ENCODE measurements around the gene NME2.
"Not testable (repeated sequence)": the region's sequence is repeated elsewhere in the genome, so short reads cannot be mapped to it uniquely, and the experiment has no call there.

Gene NME2

DNA sequence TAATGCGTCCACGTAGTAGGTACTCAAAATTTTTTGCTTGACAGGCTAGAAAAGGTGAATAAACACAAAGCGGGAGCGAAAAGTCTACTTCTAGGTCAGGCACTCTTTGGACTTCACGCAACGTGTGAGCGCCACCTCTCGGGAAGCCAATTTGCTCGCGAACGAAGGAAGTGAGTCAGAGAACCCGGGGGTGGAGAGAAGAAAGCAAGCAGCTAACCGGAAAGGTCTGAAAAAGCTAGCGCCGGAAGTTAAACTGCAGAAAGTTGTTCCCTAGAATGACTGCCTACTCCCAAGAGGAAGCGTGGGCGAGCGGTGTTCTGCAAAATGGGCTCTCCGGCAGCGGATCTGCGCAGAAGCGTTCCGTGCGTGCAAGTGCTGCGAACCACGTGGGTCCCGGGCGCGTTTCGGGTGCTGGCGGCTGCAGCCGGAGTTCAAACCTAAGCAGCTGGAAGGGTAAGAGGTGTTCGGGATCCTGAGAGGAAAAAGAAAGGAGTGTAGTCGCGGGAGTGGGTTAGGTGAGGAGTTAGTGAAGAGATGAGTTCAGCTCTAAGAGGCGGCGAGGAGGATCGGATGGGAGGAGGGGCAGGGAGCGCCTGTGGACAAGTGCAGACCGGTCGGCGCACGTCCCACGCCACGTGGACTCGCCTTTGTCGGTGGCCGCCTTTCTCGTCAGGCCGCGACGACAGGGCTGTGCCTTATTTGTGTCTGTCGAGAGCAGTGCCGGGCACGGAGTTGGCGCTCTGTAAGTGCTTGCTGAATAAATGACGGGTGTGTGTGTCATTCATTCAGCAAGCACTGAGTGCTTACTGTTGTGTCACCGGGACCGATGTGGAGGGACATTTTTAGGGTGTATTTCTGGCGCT, 12.8 kb upstream of the NME2 start, which contains the start of gene NME1:
NME1 (plus strand) TSS at position 350 of the 863 bp plus-strand sequence. CDS start 2,096 bp downstream, outside the sequence.
- peak; percentile 99 for DNase-seq

DNA sequence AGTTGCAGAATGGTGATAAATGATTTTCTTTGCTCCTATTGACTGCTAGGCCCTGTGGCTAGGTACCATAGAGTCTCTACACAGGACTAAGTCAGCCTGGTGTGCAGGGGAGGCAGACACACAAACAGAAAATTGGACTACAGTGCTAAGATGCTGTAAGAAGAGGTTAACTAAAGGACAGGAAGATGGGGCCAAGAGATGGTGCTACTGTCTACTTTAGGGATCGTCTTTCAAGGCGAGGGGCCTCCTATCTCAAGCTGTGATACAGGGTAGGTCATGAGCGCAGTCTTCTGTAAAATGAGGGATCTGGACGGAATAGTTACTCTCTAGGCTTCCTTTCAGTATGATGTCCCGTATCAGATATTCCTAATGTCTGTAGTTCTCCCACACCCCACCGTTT, 12.0 kb upstream of the NME2 start:
- no peak for DNase-seq

DNA sequence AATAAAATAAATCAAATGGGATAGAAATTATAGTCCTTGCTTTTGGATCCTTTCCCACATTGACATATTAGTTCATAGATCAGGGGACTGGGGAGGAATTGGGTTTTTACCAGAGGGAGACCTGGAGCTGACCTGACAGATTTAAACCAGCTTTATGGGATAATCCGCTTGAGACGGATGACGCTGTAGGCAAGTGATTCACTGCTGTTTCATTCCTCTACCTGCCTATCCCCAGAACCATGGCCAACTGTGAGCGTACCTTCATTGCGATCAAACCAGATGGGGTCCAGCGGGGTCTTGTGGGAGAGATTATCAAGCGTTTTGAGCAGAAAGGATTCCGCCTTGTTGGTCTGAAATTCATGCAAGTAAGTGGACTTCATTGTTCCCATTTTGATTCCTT, 10.8 kb upstream of the NME2 start:
- DNase-seq: no peak

DNA sequence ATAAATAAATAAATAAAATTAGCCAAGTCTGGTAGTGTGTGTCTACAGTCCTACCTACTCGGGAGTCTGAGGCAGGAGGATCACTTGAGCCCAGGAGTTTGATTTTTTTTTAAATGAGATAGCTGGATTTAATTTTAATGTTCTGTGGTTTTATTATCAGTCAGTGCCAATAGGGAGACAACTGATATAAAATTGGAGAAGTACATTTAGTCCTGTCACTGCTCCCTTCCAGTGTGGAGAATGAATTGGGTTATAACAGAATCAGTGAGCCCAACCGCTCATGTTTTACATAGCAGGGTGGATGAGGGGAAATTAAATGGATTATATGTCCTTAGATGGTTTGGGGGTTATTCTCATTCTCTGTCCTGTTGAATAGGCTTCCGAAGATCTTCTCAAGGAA, 6.6 kb upstream of the NME2 start:
- DNase-seq: no peak

DNA sequence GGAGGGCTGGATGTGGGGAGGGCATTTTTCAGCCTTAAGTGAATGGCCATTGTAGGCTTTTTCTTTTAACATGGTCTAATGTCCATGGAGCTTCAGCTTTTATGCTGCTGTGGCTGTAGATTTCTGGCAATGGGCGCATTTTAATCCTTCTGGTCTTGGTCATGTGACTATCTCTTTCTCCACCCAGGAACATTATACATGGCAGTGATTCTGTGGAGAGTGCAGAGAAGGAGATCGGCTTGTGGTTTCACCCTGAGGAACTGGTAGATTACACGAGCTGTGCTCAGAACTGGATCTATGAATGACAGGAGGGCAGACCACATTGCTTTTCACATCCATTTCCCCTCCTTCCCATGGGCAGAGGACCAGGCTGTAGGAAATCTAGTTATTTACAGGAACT, 4.7 kb upstream of the NME2 start:
- no peak for DNase-seq

DNA sequence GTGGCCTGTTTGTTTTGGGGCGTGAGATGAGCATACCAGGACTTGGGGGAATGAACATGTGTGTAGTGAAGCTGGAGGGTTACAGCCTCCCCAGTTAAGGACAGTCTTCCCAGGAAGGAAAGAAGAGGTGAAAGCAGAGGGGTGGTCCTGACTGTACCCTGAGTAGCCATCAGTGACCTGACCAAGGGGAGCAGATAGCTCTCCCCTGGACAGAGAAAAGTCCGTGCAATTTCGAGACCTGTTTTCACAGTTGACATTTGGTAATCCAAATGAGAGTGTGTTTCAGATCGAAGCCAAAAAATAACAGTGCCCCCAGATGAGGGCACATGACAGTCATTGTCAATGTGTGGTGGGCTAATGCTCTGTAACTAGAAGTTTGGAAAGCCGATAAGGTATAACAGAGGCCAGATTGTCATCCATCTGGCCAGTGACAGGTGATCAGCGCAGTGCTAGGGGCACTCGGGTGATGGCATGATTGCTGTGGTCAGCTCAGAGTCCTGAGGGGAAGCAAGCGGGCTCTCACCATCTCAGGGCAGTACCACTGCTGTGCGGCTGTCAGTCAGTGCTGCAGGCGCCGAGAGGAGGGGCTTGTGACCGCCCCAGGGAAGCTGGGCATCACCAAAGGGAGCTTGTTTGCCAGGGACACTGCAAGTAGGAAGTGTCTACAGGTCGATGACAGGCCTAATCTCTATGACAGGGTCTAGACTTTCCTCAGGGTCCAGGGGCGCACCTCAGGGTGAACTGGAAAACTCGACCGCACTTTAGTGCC, 1.1 kb upstream of the NME2 start:
- no peak for DNase-seq

DNA sequence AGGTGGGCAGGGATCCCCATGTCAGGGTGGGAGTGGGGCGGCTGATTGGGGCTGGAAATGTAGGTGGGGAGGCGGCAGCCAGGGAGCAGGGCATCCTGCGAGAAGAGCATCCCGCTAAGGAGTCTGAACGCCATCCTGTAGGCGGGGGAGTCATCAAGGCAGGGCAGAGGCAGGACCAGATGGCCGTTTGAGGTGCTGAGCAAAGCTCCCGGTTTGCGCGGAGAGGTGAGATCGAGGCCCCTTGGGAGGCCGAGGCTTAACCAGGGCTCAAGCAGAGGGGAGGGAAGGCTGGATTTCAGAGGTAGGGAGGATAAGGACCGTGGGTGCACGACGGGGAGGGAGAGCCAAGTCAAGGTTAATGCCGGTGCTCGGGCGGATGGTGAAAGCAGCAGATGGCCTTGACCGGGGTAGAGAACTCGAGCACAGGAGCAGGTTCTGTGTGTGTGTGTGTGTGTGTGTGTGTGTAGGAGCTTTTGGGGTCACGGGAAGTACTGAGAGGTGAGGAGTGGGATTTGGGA, 472 bp upstream of the NME2 start:
- DNase-seq: peak; percentile 18

DNA sequence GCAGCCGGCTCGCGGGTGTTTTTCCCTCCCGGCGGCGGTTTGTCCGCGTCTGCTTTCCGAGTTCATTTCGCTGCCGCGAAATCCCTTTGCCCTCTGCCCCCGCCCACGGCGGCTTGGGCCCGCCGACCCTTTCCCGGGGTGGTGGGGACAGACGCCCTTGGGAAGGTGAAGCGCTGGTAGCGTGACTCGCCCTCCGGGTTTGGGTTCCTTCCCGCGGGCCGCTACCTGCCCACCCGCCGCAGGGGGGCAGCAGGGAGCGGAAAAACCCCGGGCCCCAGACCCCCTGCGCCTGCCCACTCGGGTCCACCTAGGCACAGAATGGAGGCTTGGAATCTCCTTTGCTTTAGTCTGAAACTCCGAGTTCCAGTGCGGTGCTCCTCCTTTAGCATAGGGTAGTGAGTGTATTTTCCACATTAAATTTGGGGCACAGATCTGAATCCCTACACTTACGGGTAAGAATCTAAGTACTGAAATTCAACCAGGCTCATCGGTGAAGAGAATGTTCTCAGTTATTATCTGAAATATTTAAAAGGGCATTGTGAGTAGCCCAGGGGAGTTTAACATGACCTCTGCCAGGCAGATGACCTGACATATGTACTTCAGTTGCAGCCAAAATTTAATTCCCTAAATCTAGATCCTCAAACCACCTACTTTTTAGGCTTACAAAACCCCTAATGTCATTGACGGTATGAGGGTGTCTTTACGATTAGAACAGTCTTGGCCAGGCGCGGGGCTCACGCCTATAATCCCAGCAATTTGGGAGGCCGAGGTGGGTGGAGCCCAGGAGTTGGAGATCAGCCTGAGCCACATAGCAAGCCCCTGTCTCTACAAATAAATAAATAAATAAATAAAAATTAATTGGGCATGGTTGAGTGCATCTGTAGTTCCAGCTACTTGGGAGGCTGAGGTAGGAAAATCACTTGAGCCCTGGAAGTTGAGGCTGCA, 1.0 kb downstream of the NME2 start:
- DNase-seq: peak; percentile 54

DNA sequence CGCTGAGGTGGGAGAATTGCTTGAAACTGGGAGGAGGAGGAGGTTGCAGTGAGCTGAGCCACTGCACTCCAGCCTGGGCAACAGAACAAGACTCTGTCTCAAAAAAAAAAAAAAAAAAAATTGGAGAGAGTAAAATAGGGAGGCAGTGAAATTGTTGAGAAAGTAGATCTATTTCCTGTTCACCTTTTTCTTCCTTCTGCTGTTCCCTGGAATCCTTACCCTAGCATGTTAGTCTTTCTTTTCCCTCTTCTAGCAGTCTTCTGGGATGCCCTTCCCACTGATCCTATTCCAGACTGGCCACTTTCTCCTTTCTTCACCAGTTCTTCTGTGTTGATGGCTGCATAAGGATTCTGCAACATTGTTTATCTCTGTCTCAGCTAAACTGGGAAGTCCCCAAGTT, 3.1 kb downstream of the NME2 start:
- DNase-seq: no peak

DNA sequence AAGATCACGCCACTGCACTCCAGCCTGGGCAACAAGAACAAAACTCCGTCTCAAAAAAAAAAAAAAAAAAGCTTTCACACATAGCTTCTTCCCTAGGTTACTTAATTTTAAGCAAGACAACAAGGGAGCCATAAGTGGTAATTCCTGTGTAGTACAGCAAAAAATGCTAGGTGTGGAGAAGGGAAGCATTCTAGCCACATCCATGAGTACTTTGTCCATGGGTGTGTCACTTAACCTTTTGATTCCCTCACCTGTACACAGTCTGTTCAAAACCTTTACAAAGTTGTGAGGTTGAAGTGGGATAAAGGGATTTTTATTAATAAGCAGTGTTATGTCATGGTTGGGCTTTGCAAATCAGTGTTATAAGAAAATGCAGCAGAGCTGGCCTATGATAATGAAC, 4.5 kb downstream of the NME2 start:
- no peak for DNase-seq

DNA sequence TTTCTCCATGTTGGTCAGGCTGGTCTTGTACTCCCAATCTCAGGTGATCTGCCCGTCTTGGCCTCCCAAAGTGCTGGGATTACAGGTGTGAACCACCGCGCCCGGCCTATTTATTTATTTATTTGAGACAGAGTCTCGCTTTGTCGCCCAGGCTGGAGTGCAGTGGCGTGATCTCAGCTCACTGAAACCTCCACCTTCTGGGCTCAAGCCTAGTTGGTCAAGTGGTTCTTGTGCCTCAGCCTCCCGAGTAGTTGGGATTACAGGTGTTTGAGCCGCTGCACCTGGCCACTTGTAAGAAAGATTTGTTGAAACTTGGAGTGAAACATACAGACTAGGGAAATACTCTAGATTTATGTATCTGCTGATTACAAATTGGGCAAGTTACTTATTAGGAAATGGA, 5.8 kb downstream of the NME2 start:
- not testable (repeated sequence) for DNase-seq

DNA sequence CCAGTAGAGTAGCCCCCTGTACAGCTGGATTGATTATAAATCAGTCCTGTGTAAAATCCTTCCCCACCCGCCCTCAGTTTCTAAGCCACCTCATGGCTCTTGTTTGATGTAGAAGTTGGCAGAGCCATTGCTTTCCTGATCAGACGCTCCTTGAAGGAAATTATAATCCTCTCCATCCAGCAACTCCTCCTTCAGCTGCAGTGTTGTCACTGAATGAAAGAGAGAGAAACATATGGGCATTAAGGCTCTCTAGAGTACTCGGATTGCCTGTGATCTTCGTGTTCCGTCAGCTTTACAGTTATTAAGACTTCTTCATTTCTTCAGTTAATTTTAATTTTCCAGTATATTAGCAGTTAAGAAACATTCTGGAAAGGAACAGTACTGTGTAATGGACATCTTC, 14.3 kb downstream of the NME2 start:
- DNase-seq: no peak

DNA sequence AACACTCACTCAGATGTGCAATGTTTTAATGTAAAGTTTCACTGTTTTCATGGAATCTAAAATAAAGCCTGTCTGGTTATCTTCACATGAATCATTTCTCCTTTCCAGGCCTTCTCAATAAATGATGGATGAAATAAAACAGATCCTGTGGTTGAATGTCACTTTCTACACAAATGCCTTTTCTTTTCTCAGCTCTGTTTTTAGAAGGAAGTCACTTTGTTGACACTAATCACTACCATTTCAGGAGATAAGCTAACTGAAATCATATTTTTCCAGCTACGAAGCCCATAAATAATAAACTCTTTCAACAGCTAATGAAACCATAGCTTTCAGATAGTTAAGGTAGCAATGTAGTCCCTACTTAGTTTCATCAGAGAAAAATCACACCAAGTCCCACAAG, 17.9 kb downstream of the NME2 start:
- no peak for DNase-seq

DNA sequence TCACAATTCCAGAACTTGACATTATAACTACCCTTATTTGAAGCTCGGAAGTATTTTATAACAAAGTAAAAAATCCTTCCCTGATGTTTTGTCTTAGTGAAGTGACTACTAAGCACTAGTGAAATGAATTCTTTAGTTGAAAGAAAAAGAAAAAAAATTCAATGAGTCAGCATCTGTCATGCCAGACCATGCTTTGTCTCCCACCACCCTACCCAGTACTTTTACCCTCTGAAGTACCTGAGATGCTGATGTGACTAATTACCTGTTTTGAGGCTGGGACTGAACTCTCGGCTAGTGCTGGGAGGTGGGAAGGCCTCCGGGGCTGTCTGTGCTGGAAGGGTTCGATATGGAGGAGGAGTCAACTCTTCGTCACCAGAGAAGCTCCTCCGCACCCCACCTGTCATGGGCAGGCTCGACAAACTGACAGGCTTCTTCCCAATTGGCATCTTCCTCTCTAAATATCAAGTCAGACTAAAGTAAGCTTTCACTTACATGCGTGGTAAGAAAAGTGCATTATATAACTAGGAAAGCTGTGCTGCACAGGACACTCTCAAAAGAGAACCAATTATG, 19.6 kb downstream of the NME2 start:
- no peak for DNase-seq

DNA sequence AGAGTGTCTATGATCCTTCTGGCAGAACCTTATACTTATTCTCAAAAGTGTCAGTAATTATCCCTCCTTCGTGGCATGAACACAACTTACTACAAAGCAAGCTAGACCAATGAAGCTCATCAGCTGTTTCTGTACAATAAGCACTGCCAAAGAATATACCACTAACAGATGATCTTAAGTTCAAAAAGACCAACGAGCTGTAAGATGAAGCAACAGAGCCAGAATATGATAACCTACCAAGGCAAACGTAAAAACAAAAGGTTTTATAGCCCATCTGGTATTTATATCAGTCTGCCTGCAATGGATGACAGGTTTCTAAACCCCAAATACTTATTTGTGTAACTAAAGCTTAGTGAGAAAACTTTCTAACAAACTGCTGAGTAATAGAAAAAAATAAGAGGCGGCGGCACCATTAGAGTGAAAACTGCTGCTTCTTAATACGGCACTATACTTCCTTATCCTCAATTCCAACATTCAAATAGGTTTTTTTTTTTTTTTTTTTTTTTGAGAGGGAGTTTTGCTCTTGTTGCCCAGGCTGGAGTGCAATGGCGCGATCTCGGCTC, 22.1 kb downstream of the NME2 start:
- no peak for DNase-seq

DNA sequence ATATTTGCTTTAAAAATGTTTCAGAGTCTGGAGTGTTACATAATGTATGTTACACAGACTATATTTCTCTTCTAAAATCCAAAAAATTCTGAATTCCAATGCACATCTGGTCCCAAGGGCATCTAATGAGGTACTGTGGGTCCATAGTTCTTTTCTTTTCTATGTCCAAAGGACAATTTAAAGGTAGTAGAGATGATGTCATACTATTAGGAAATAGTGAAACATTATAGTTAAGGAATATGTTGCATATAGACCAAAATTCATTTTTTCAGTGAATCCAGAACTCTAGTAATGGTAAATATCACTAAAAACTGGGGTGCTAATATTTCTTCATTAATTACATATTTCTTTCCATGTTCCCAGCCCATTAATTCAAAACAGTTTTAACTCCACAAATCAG, 23.0 kb downstream of the NME2 start:
- DNase-seq: no peak

DNA sequence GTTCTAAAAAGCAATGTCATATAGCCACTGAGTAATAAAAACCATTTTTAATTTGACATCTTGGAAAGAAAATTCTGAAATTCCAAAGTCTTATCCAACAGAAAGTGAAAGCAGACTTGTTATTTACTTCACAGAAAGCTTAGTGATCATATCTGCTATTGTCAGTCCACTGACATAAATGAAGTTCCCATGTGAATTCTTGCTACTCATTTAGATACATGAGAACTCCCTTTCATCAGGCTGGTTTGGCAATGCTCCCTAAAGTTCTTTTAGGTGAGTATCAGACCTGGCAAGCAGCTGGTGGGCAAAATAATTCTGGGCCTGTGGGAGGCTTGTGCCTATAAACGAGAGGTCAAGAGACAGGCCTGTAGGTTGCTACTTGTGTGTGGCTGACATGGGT, 23.4 kb downstream of the NME2 start:
- no peak for DNase-seq

DNA sequence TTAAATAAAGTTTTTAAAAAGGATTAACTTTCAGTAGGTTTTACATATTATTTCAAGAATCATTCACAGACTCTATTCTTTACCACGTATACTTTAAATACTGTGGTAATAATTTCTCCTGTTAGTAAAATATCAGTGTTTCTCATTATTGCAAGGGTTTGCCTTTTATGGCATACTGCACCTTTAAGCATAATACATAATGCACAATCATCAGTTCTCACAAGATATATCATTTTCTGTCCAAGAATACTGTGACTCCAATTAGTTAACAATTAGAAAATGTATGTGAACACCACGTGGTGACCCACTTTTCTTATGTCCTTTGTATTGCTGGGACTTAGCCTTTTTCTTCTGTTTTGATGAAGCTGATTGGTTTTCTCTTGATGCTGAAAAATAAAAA, 25.7 kb downstream of the NME2 start:
- no peak for DNase-seq

DNA sequence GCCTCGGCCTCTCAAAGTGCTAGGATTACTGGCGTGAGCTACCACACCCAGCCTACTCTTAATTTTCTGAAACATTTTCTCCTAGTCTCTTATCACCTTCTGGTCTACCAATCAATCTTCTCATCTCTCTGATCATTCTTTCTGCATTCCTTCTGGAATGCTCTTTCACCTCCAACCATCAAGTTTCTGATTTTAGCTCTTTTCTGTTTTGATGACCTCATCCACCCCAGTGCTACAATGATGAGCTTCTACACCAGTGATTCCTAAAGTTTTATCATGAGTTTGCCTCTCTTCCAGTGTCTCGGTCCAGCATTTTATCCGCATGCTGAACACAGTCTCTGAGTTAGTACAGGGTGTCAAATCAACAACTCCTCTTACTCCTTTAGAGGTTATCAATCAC, 31.5 kb downstream of the NME2 start:
- no peak for DNase-seq

DNA sequence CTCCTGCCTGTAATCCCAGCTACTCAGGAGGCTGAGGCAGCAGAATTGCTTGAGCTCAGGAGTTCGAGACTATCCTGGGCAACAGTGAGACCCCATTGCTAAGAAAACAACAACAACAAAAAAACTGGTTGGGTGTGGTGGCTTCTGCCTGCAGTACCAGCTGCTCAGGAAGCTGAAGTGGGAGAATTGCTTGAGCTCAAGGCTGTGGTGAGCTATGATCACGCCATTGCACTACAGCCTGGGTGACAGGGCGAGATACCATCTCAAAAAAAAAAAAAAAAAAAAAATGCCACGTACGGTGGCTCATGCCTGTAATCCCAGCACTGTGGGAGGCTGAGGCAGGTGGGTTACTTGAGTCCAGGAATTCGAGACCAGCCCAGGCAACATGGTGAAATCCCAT, 34.1 kb downstream of the NME2 start:
- DNase-seq: no peak

DNA sequence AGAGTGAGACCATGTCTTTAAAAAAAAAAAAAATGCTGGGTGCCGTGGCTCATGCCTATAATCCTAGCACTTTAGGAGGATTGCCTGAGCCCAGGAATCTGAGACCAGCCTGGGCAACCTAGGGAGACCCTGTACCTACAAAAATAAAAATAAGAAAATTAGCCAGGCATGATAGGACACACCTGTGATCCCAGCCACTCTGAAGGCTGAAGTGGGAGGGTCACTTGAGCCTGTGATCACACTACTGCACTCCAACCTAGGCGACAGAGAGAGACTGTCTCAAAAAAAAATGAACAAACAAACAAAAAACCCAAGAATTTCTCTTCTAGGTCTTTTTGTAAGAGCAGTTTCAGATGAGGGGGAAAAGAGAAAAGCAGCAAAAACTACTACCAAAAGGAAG, 34.6 kb downstream of the NME2 start:
- no peak for DNase-seq

DNA sequence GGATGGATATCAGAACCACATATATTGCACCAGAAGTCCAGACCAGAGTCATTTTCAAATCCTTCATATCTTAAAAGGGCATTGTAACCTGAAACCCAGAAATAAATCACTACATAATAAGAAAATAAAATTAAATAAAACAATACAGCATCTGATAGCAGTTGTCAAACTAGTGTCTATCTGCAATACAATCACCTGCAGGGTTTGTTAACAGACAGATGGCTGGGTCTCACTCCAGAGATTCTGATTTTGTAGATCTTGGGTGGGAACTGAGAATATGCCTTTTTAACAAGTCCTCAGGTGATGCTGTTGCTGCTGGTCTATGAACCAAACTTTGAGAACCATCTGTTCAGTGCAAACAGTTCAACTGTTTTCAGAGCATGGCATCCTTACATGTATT, 37.6 kb downstream of the NME2 start:
- DNase-seq: no peak
